K562 (cell line): ENCODE data around the gene LAMTOR4. TPM values are rescaled to one million over a fixed set of nuclear protein-coding genes. Genes with fewer than 3 reads are reported as not detected.

Experiments
- ATAC-seq: fragments of 200-7000 bp; cut with Tn5 transposase; 3 replicates; pipeline ENCODE4 v1.9.1; 2020; ENCODE audit warnings: moderate library complexity
- BruUV-seq: library from RNA; stranded (reverse); fragments of 400-500 nt; replicated peaks from 2 replicates; lab custom pipeline; 2021; lab: Mats Ljungman, UMichigan
- CTCF ChIA-PET: fragments of 300-600 bp; formaldehyde crosslinking; extraction: SDS; loops from one replicate; lab custom pipeline; 2021; ENCODE audit warnings: low intra/inter-chr PET ratio; lab: Yijun Ruan, JAX
- POLR2A ChIA-PET: fragments of 300-600, 350-650 bp; sonication (Branson Sonifier 250); formaldehyde crosslinking; extraction: SDS; loops from one replicate; lab custom pipeline; 2021; ENCODE audit warnings: antibody characterized with exemption, inconsistent platforms; lab: Yijun Ruan, JAX
- DNase-seq, 4 experiments: peaks; one replicate each; pipeline versions ENCODE4 v3.0.0 to v3.0.0-alpha.2; 2011 to 2018; ENCODE audit warnings: low spot score in 3 of 4, mixed read lengths in 3 of 4; ENCODE audit errors: extremely low read depth in 1 of 4
- FAIRE-seq: peaks from 2 replicates; lab custom pipeline; 2011; peaks lifted over from hg19 to GRCh38; lab: Jason Lieb, UNC
- H2AFZ ChIP-seq: 2 replicates; pipeline ENCODE4 v1.6.0; 2011; ENCODE audit warnings: low read depth, low read length, control low read depth, inconsistent platforms
- H3K27ac ChIP-seq: fragments of 200-600 bp; 3 replicates; pipeline ENCODE4 v1.8.0; 2011; ENCODE audit warnings: low read depth, mild to moderate bottlenecking, control low read depth, inconsistent platforms, low read length, moderate library complexity, mixed read lengths; ENCODE audit errors: extremely low read depth
- H3K27me3 ChIP-seq, 2 experiments: fragments of 300-600 bp in 1 of 2; 2 replicates in 1 of 2; 3 replicates in 1 of 2; pipeline versions ENCODE4 v1.6.0 to v1.8.0; 2011; ENCODE audit warnings: inconsistent platforms in 2 of 2, low read length in 2 of 2, mild to moderate bottlenecking in 1 of 2, mixed read lengths in 1 of 2, moderate library complexity in 1 of 2; ENCODE audit not compliant: control insufficient read depth in 2 of 2, insufficient read depth in 2 of 2
- H3K36me3 ChIP-seq: fragments of 300-600 bp; 3 replicates; pipeline ENCODE4 v1.8.0; 2011; ENCODE audit warnings: mild to moderate bottlenecking, low read length, inconsistent platforms; ENCODE audit not compliant: control insufficient read depth, insufficient read depth
- H3K4me1 ChIP-seq, 2 experiments: fragments of 200-600 bp in 1 of 2; replicated peaks in 1 of 2; 2 replicates in 1 of 2; 3 replicates in 1 of 2; pipeline versions ENCODE4 v1.5.1 to v1.8.0; 2011; ENCODE audit warnings: inconsistent platforms in 2 of 2, low read length in 2 of 2, mild to moderate bottlenecking in 1 of 2, mixed read lengths in 1 of 2, moderate library complexity in 1 of 2; ENCODE audit not compliant: control insufficient read depth in 2 of 2, insufficient read depth in 2 of 2
- H3K4me2 ChIP-seq: 2 replicates; pipeline ENCODE4 v1.6.1; 2011; ENCODE audit warnings: low read length, control low read depth, inconsistent platforms, mixed read lengths; ENCODE audit not compliant: insufficient read depth
- H3K4me3 ChIP-seq: fragments of 200-600 bp; sonication (generic), shearing (Covaris generic); 2 replicates; pipeline ENCODE4 v1.5.1; 2016; ENCODE audit warnings: control low read depth, inconsistent platforms
- H3K79me2 ChIP-seq: fragments of 200-600 bp; 3 replicates; pipeline ENCODE4 v1.8.0; 2011; ENCODE audit warnings: low read length, inconsistent platforms; ENCODE audit not compliant: control insufficient read depth, insufficient read depth
- H3K9ac ChIP-seq, 2 experiments: 2 replicates each; pipeline versions ENCODE4 v1.6.0 to v1.6.1; 2011; ENCODE audit warnings: low read depth in 2 of 2, low read length in 2 of 2, control low read depth in 1 of 2, inconsistent platforms in 1 of 2, mild to moderate bottlenecking in 1 of 2, mixed read lengths in 1 of 2; ENCODE audit not compliant: insufficient read depth in 1 of 2
- H3K9me1 ChIP-seq: one replicate; pipeline ENCODE4 v1.6.0; 2011; ENCODE audit warnings: inconsistent platforms, mild to moderate bottlenecking, low read length, moderate library complexity; ENCODE audit not compliant: control insufficient read depth, insufficient read depth
- H3K9me3 ChIP-seq: replicated peaks from 2 replicates; pipeline ENCODE4 v1.5.1; 2011; ENCODE audit warnings: low read depth, low read length, inconsistent platforms; ENCODE audit not compliant: control insufficient read depth, insufficient read depth
- H4K20me1 ChIP-seq: replicated peaks from 2 replicates; pipeline ENCODE4 v1.6.1; 2011; ENCODE audit warnings: low read length, inconsistent platforms, mixed read lengths; ENCODE audit not compliant: control insufficient read depth, insufficient read depth
- BCOR ChIP-seq: fragments of 450-650 bp; IDR thresholded peaks from 2 replicates; pipeline ENCODE4 v1.6.1; 2016
- E2F1 ChIP-seq: sonication (generic); formaldehyde crosslinking; IDR thresholded peaks from 2 replicates; pipeline ENCODE4 v1.8.1; 2023; ENCODE audit warnings: mild to moderate bottlenecking, missing genetic modification reagents, moderate library complexity
- POLR2G ChIP-seq: fragments of 200-400 bp; formaldehyde crosslinking; IDR thresholded peaks from 2 replicates; pipeline ENCODE4 v1.6.1; 2017; ENCODE audit warnings: low read depth, mild to moderate bottlenecking, antibody characterized with exemption, low read length, moderate library complexity
- RBFOX2 ChIP-seq: fragments of 200-400 bp; formaldehyde crosslinking; IDR thresholded peaks from 2 replicates; pipeline ENCODE4 v1.6.1; 2017; ENCODE audit warnings: low read depth, mild to moderate bottlenecking, low read length, moderate library complexity
- RBM22 ChIP-seq: fragments of 200-400 bp; formaldehyde crosslinking; IDR thresholded peaks from 2 replicates; pipeline ENCODE4 v1.6.1; 2018; ENCODE audit warnings: low read length, low read depth; ENCODE audit not compliant: poor library complexity, severe bottlenecking
- YY1 ChIP-seq, 3 experiments: IDR thresholded peaks; 2 replicates each; pipeline ENCODE4 v1.6.1; 2011; ENCODE audit warnings: low read length in 2 of 3, mild to moderate bottlenecking in 2 of 3, moderate library complexity in 2 of 3, borderline replicate concordance in 1 of 3, control low read depth in 1 of 3, low read depth in 1 of 3; ENCODE audit not compliant: insufficient read depth in 3 of 3, insufficient replicate concordance in 2 of 3, control insufficient read depth in 1 of 3, insufficient read length in 1 of 3; ENCODE audit errors: extremely low read depth in 1 of 3
- WGBS: fragments of 100-300 bp; shearing (Covaris generic); methylation state at CpG from one replicate; pipeline ENCODE4 v1.1.6; 2016; ENCODE audit warnings: low coverage, mixed read lengths; ENCODE audit not compliant: insufficient coverage; ENCODE audit errors: missing lambda C conversion rate; 5-methylcytosine and 5-hydroxymethylcytosine counted together
- in situ Hi-C: fragments of 300-500 bp; cut with MboI; formaldehyde crosslinking; loops from 4 replicates; pipeline ENCODE4 v1.15.0; 2018; ENCODE audit warnings: inconsistent platforms, mixed read lengths
- intact Hi-C: fragments of 100-400 bp; cut with micrococcal nuclease; formaldehyde crosslinking; loops from 2 replicates; pipeline ENCODE4 v1.14.2; 2022
- polyA plus RNA-seq, 8 experiments: library from polyadenylated mRNA; depleted of rRNA in 4 of 8; stranded (reverse) in 5 of 8; unstranded in 3 of 8; fragments of >200 nt; fragmentation: Nextera tagmentation in 2 of 8; fragmentation: Illumina TruSeq in 1 of 8; extraction: Ambion mirVana in 2 of 8; extraction: Trizol in 1 of 8; gene quantifications; 2 replicates each; pipeline versions ENCODE4 v1.2.1 to v1.2.3, GENCODE V29; 2011 to 2014; ENCODE audit warnings: inconsistent platforms in 1 of 8, missing spikeins in 1 of 8
- total RNA-seq, 7 experiments: library from RNA; depleted of rRNA in 6 of 7; stranded (reverse); fragments of >200 nt in 6 of 7; fragmentation: Illumina TruSeq in 2 of 7; extraction: Trizol in 2 of 7; gene quantifications; 2 replicates each; pipeline versions ENCODE4 v1.2.1 to v1.2.3, GENCODE V29; 2011 to 2021; ENCODE audit warnings: low replicate concordance in 1 of 7

Gene LAMTOR4
- total and polyA plus RNA-seq, 9 of the 15 experiments (the other 6 are each of a cell fraction or from before 2014, with no cell fraction given): 79.6 to 314 (median 195) TPM

DNA sequence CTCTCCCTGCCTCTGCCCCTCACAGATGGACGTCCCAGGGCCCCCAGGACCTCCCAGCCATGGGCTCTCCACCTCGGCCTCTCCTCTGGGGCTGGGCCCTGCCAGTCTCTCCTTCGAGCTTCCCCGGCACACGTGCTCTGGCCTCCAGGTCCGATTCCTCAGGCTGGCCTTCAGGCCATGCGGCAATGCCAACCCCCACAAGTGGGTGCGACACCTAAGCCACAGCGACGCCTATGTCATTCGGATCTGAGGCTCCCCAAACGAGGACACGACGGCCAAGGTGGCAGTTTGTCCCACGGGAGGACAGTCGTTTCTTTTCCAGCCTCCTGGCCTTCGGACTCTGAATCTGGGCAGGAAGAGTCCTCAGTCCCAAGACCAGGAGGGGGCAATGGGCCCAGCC is 42.1 kb upstream of the LAMTOR4 start:
- H3K9me3 ChIP-seq: no peaks in the 10 kb centered on the region
- no peak overlapping the region for H3K4me2 ChIP-seq
- ChIA-PET POLR2A (interaction anchor here (0.5 to 1.0 kb wide), 3 partner anchors 13 to 24 kb away, joined by 3 to 7 read pairs (median 3); partner anchors contain the start of gene MBLAC1), CTCF (no interaction called here)
- no peak overlapping the region for H2AFZ ChIP-seq
- intact Hi-C loops: no loop called here
- H3K4me3 ChIP-seq: no peak overlapping the region
- peaks cover 71% of the 10 kb centered on the region; the same call in 2 of the 3 replicates for H3K36me3 ChIP-seq
- FAIRE-seq: no peak
- peaks cover 7 to 45% of the 10 kb centered on the region in 2 experiments; a peak in 4 of 5 replicates for H3K4me1 ChIP-seq
- peaks cover 8% of the 10 kb centered on the region; the same call in 2 of the 3 replicates for H3K79me2 ChIP-seq
- BruUV-seq: no TSS peak
- DNase-seq: peak in 1 of 4 experiments; percentile 5
- peak; percentile 60 for TF ChIP-seq RBFOX2
- TF ChIP-seq POLR2G: peak; percentile 42; the same call in 1 of the 2 replicates
- no peak for TF ChIP-seq YY1 (IDR thresholded peaks at IDR 0.05; ENCODE audit: borderline replicate concordance in 1 of 3, control insufficient read depth in 1 of 3, extremely low read depth in 1 of 3, insufficient read depth in 3 of 3, insufficient read length in 1 of 3, insufficient replicate concordance in 2 of 3, low read depth in 1 of 3, low read length in 2 of 3)
- TF ChIP-seq BCOR: no peak
- no peak for TF ChIP-seq RBM22
- TF ChIP-seq E2F1: no peak
- no peak overlapping the region for H3K27ac ChIP-seq
- no peaks in the 10 kb centered on the region for H3K27me3 ChIP-seq
- no peak for ATAC-seq
- in situ Hi-C loops: no loop called here
- no peaks in the 10 kb centered on the region for H4K20me1 ChIP-seq
- H3K9ac ChIP-seq: peak overlapping the region in 1 of 2 experiments; percentile 62; a peak in 1 of 4 replicates
- 80% methylated on average over 17 of the region's 17 CpGs for WGBS
- H3K9me1 ChIP-seq: no peaks in the 10 kb centered on the region
